Stimulated activated CD4-positive, alpha-beta T cell treated with anti-CD3 and anti-CD28 coated beads, Interleukin-12 subunit alpha, Interleukin-12 subunit beta, amount 100 ng/mL, for 24 hours (primary cell): ENCODE data around the gene ODAD4.

Experiments used
- DNase-seq, 2 experiments: peaks; one replicate each; pipeline ENCODE4 v3.0.0-alpha.2; 2020; ENCODE audit warnings: low read depth in 2 of 2

Gene ODAD4

GRCh38 chr17:41970901-41971331 is 40.5 kb downstream of the ODAD4 start:
- DNase-seq, result no peak

GRCh38 chr17:41971721-41972523 is 41.5 kb downstream of the ODAD4 start:
- DNase-seq, result no peak

GRCh38 chr17:41972571-41973407 is 42.4 kb downstream of the ODAD4 start:
- no peak for DNase-seq

- DNase-seq, result no peak
Measured at GRCh38 chr17:41973408-41973811, 43.0 kb downstream of the ODAD4 start.

DNA sequence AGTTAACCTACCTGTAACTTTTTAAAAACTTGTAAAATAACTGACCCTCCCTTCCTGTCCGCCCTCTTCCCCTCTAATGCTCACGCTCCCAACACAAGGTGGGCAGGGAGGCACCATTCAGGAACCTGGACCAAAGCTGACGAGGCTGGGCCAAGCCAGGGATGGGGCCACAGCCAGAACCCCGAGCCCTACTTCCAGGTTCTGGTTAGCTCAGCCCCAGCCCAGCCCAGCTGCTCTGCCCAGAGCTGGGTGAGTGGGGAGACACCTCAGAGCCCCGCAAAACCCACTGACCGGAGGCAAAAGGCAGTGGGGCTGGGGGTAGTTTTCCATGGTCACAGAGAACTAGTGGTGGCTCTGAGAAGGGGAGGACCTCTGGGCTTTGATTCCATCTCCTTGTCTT is 43.6 kb downstream of the ODAD4 start:
- no peak for DNase-seq

DNA sequence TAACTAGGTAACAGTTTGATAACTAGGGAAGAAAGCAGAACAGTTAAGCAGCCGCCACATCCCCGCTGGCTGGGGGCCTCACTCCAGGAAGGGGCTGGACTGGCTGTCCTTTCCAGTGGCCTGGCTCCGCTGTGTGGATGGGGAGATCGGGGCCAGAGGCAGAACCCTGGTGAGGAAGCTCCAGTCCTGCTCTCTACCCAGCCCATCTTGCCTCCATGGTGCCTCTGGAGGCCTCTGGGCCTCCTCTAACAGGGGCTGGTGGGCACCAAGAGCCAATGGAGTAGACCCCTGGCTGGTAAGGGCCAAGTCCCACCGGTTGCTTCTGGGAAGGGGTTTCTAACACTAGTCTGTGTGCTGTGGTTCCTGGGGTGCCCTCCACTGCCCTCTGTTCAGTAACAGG is 44.2 kb downstream of the ODAD4 start:
- no peak for DNase-seq

- DNase-seq, result no peak
Measured at GRCh38 chr17:41975099-41976083, 45.0 kb downstream of the ODAD4 start.

DNA sequence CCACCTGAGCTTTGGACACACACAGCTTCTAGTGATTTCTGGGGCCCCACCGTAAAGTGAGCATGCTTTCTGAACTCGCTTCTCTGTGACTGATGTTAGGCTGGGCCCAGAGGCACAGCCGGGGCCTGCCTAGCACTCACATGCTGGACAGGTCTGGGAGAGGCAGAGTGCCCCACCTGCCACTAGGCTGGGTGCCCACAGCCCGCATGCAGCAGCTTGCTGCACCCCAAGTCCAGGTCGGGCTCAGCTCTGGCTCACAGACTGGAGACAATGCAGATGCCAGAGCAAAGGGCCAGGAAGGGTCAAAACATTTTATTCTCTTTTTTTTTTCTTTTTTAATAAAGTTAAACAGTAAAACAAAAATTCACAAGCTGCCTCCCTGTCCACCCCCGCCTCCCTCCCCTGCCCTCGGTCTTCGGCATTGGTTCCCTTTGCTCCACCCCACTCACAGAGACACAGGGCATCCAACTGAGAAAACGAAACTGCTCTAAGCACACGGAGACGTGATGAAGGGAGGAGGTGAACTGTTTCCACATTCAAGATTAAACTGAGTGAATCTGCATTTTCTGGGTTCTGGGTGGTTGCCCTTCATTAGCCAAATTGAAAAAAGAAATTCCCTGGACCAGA is 45.8 kb downstream of the ODAD4 start:
- no peak for DNase-seq

- DNase-seq, result no peak
Measured at GRCh38 chr17:41977991-41978390, 47.6 kb downstream of the ODAD4 start.

GRCh38 chr17:41982026-41982760 is 51.8 kb downstream of the ODAD4 start:
- no peak for DNase-seq

DNA sequence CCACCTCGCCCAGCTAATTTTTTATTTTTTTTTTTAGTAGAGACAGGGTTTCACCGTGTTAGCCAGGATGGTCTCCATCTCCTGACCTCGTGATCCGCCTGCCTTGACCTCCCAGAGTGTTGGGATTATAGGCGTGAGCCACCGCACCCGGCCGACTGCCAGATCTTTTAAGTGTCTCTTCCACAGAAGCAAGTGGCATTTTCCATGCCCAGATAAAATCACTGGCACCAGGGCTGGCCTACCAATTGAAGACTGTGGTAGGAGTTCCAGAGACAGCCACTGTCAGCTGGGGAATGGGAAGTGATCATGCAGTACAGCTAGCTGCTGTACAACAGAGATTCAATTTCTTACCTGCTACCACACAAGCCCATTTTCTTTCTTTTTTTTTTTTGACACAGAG is 54.0 kb downstream of the ODAD4 start:
- DNase-seq, result no peak

GRCh38 chr17:41985919-41986318 is 55.5 kb downstream of the ODAD4 start:
- no peak for DNase-seq

GRCh38 chr17:41986634-41987033 is 56.2 kb downstream of the ODAD4 start:
- no peak for DNase-seq

- no peak for DNase-seq
Measured at GRCh38 chr17:41987642-41988041, 57.2 kb downstream of the ODAD4 start.

GRCh38 chr17:41988418-41988817 is 58.0 kb downstream of the ODAD4 start:
- DNase-seq, result no peak

GRCh38 chr17:41989702-41990419 is 59.4 kb downstream of the ODAD4 start:
- no peak for DNase-seq

DNA sequence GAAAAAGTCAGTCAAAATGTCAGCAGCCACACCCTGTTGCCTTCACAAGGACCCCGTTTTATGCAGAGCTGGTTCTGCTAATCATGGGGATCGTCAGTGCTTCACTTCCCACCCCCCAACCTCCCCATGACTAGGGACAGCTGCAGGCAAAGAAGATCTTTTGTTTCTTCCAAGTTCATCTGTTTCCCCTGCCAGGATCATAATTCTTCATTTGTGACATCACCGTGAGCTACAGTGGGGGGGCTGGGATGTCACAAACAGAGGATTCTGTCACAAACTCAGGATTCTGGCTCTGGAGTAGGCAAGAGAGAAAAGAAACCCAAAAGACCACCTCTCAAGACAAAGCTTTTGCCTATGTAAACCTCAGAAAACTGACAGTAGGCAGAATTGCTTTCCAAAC is 62.2 kb downstream of the ODAD4 start:
- no peak for DNase-seq

DNA sequence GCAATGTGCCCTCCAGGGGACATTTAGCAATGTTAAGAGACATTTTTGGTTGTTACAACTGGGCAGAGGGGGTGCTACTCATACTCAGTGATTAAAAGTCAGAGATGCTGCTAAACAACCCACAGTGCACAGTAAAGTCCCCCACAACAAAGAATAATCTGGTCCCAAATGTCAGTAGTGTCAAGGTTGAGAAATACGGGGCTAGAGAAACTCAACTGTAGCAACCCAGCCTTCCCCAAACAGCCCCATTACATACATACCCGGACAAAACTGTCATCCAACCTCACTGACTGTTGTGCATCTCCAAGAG is 66.4 kb downstream of the ODAD4 start:
- no peak for DNase-seq

- DNase-seq, result no peak
Measured at GRCh38 chr17:41998497-41998896, 68.1 kb downstream of the ODAD4 start.
